T47D (cell line): ENCODE data around the gene CRIP2.

ENCODE experiments used
- DNase-seq, 2 experiments: peaks; one replicate each; pipeline versions ENCODE4 v3.0.0 to v3.0.0-alpha.2; 2011 to 2012; ENCODE audit warnings: low read depth in 1 of 2, low spot score in 1 of 2
- JUND ChIP-seq: IDR thresholded peaks from 2 replicates; pipeline ENCODE4 v1.6.1; 2012; ENCODE audit warnings: low read depth
- in situ Hi-C: cut with HindIII; loops from 2 replicates; pipeline ENCODE4 v1.10.0; 2016; ENCODE audit warnings: low sequenced_read_pairs, low pct_unique_long_range_greater_than_20kb

Gene CRIP2

GRCh38 chr14:105498430-105499255 is 24.0 kb downstream of the CRIP2 start:
- no peak for TF ChIP-seq JUND
- DNase-seq: no peak
- in situ Hi-C loops: no loop called here

GRCh38 chr14:105499256-105500035 is 24.8 kb downstream of the CRIP2 start:
- DNase-seq: no peak
- TF ChIP-seq JUND: no peak
- in situ Hi-C loops: no loop called here

GRCh38 chr14:105500036-105500725 is 25.6 kb downstream of the CRIP2 start:
- TF ChIP-seq JUND: no peak
- DNase-seq: no peak
- in situ Hi-C loops: no loop called here

GRCh38 chr14:105500726-105501101 is 26.1 kb downstream of the CRIP2 start:
- DNase-seq: no peak
- no peak for TF ChIP-seq JUND
- in situ Hi-C loops: no loop called here

GRCh38 chr14:105501504-105502291 is 27.1 kb downstream of the CRIP2 start:
- in situ Hi-C loops: no loop called here
- no peak for TF ChIP-seq JUND
- no peak for DNase-seq

- no peak for TF ChIP-seq JUND
- in situ Hi-C loops: no loop called here
- DNase-seq: no peak
Measured at GRCh38 chr14:105502446-105503295, 28.1 kb downstream of the CRIP2 start.

- no peak for TF ChIP-seq JUND
- in situ Hi-C loops: no loop called here
- no peak for DNase-seq
Measured at GRCh38 chr14:105503296-105503640, 28.6 kb downstream of the CRIP2 start.

- TF ChIP-seq JUND: no peak
- in situ Hi-C loops: no loop called here
- DNase-seq: no peak
Measured at GRCh38 chr14:105503935-105504692, 29.5 kb downstream of the CRIP2 start.

GRCh38 chr14:105505101-105505500 is 30.5 kb downstream of the CRIP2 start:
- DNase-seq: no peak
- in situ Hi-C loops: no loop called here
- no peak for TF ChIP-seq JUND

GRCh38 chr14:105507247-105507646 is 32.6 kb downstream of the CRIP2 start:
- in situ Hi-C loops: no loop called here
- no peak for DNase-seq
- no peak for TF ChIP-seq JUND

- DNase-seq: no peak
- in situ Hi-C loops: no loop called here
- TF ChIP-seq JUND: no peak
Measured at GRCh38 chr14:105508069-105508468, 33.4 kb downstream of the CRIP2 start.
